NCI-H345 treated with DMSO at 0.1 percent for 48 hours (cell line): ENCODE data around the gene SYT8.
"Not testable (repeated sequence)": the region's sequence is repeated elsewhere in the genome, so short reads cannot be mapped to it uniquely, and the experiment has no call there.

Experiments used
- DNase-seq: peaks from one replicate; lab custom pipeline; 2025; ENCODE audit not compliant: unreplicated experiment; lab: John Stamatoyannopoulos, UW

SYT8 gene

DNA sequence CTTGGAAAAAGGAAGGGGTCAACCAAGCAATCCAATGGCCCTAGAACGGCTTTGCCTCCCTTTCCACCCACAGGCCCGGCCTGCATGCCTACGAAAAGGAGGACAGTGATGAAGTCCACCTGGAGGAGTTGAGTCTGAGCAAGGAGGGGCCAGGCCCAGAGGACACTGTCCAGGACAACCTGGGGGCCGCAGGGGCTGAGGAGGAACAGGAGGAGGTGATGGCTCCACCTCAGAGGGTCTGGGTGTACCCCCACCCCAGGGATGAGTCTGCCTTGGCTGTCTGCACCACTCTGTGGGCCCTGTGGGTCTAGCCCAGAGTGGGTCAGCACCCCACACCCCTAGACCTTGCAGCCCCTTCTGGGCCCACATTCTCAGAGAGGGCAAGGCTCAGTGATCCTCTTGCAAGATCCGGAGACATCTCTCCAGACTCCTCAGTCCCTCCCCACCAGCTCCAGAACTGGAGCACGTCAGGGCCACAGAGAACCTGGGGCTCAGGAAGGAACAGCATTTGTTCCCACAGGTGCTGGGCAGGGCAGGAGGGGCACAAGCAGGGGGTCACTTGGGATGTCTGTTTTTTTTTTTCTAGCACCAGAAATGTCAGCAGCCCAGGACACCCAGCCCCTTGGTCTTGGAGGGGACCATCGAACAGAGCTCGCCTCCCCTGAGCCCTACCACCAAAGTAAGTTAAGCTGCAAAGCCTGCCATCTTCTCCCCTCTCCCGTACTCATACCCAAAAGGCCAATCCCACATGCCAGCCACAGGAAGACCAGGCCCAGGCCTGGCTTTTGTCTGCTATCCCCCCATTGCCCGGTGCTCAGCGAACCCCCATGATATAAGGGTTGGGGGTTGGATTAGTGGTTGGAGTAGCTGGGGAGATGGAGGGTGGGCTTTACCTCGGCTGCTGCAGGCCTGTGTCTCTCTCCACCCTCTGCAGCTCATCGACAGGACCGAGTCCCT lies 48.8 kb downstream of the SYT8 start:
- DNase-seq = no peak

GRCh38 chr11:1884303-1884700 lies 49.5 kb downstream of the SYT8 start:
- no peak for DNase-seq

- not testable (repeated sequence) for DNase-seq
Observed at GRCh38 chr11:1886551-1886950, 51.8 kb downstream of the SYT8 start.
